ENCODE data around the gene ULBP3.

The ULBP3 gene

GRCh38 chr6:150036081-150036480, 32.8 kb downstream of the ULBP3 start:
- H3K27me3 ChIP-seq (ENCODE audit: insufficient read depth, poor library complexity, severe bottlenecking) = peaks cover 21% of the 10 kb centered on the region
- TF ChIP-seq REST (IDR thresholded peaks at IDR 0.05; ENCODE audit: insufficient replicate concordance, low read depth) = no peak
- no peak for DNase-seq (ENCODE audit: low read depth in 1 of 2, low spot score in 1 of 2)
- H3K27ac ChIP-seq (replicated peaks) = no peak overlapping the region
- no peak overlapping the region for H3K4me3 ChIP-seq (replicated peaks; ENCODE audit: insufficient read depth, low read length)

GRCh38 chr6:150033207-150033771, 35.6 kb downstream of the ULBP3 start:
- Histone ChIP-seq H3K27ac (replicated peaks) (no peak overlapping the region), H3K27me3 (ENCODE audit: insufficient read depth, poor library complexity, severe bottlenecking) (peaks cover 7% of the 10 kb centered on the region), H3K4me3 (replicated peaks; ENCODE audit: insufficient read depth, low read length) (no peak overlapping the region)
- TF ChIP-seq SPI1 (IDR thresholded peaks at IDR 0.05; ENCODE audit: borderline replicate concordance, low read depth) (peak; percentile 38; the same call in 1 of the 2 replicates), GABPA (IDR thresholded peaks at IDR 0.05; ENCODE audit: low read depth) (no peak)
- no peak for DNase-seq (ENCODE audit: low read depth in 1 of 2, low spot score in 1 of 2)

- TF ChIP-seq CTCF (IDR thresholded peaks at IDR 0.05; ENCODE audit: insufficient read depth, low read length) (no peak), SPI1 (IDR thresholded peaks at IDR 0.05; ENCODE audit: borderline replicate concordance, low read depth) (no peak), REST (IDR thresholded peaks at IDR 0.05; ENCODE audit: insufficient replicate concordance, low read depth) (no peak), GABPA (IDR thresholded peaks at IDR 0.05; ENCODE audit: low read depth) (no peak), POLR2AphosphoS5 (IDR thresholded peaks at IDR 0.05; ENCODE audit: low read depth) (no peak)
- Histone ChIP-seq H3K27ac (replicated peaks) (no peak overlapping the region), H3K4me3 (replicated peaks; ENCODE audit: insufficient read depth, low read length) (no peak overlapping the region), H3K27me3 (ENCODE audit: insufficient read depth, poor library complexity, severe bottlenecking) (peaks cover 4% of the 10 kb centered on the region)
- no peak for DNase-seq (ENCODE audit: low read depth in 1 of 2, low spot score in 1 of 2)
Observed at GRCh38 chr6:150032598-150032997, 36.3 kb downstream of the ULBP3 start.

GRCh38 chr6:150030611-150031010, 38.3 kb downstream of the ULBP3 start:
- peaks cover 10% of the 10 kb centered on the region for H3K27me3 ChIP-seq (ENCODE audit: insufficient read depth, poor library complexity, severe bottlenecking)
- TF ChIP-seq POLR2AphosphoS5 (IDR thresholded peaks at IDR 0.05; ENCODE audit: low read depth) (no peak), REST (IDR thresholded peaks at IDR 0.05; ENCODE audit: insufficient replicate concordance, low read depth) (no peak), SPI1 (IDR thresholded peaks at IDR 0.05; ENCODE audit: borderline replicate concordance, low read depth) (no peak), CTCF (IDR thresholded peaks at IDR 0.05; ENCODE audit: insufficient read depth, low read length) (no peak), GABPA (IDR thresholded peaks at IDR 0.05; ENCODE audit: low read depth) (no peak)
- DNase-seq (ENCODE audit: low read depth in 1 of 2, low spot score in 1 of 2) = no peak
- H3K27ac ChIP-seq (replicated peaks) = no peak overlapping the region
- no peak overlapping the region for H3K4me3 ChIP-seq (replicated peaks; ENCODE audit: insufficient read depth, low read length)
